SK-MEL-5 (cell line): ENCODE results near the gene GGN. TPM values are rescaled to one million over a fixed set of nuclear protein-coding genes. Genes with fewer than 3 reads are reported as not detected.
A peak's percentile ranks its signal among the peaks of the same experiment; 100 is the strongest.
"Not testable (repeated sequence)": the region's sequence is repeated elsewhere in the genome, so short reads cannot be mapped to it uniquely, and the experiment has no call there.

Experiments
- DNase-seq: peaks from one replicate; pipeline ENCODE4 v3.0.0-alpha.2; 2016; ENCODE audit warnings: low read depth, low spot score
- in situ Hi-C: cut with HindIII; loops from 2 replicates; pipeline ENCODE4 v1.10.0; 2016; ENCODE audit warnings: low sequenced_read_pairs, high pct_unique_total_duplicates, low pct_unique_long_range_greater_than_20kb
- total RNA-seq: library from RNA; depleted of rRNA; stranded (reverse); fragments of >200 nt; shearing (Covaris generic); gene quantifications from 2 replicates; pipeline ENCODE4 v1.2.3, GENCODE V29; 2014

GGN gene
- total RNA-seq, 1 experiment from 2014 or later: not detected

DNA sequence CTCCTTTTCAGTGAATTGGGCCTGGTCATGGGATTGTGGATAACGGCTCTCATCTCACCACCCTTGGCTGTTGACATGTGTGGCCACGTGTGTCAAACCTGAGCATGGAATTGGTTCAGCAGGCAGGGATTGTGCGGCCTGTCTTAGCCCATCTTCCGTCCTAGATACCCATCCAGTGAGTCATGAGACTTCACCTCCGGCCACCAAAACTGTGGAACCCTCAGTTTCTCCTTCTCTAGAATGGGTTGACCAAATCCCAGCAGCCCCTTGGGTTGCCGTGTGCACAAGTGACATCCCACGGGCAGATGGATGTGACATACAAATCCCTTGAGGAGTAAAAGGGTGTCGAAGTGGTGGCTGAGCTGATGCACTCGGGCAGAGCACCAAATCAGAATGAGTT, 6.7 kb downstream of the GGN start:
- in situ Hi-C loops: no loop called here
- DNase-seq: no peak

- no peak for DNase-seq
Measured at GRCh38 chr19:38378866-38379265, 9.0 kb downstream of the GGN start.

GRCh38 chr19:38377052-38377451, 10.8 kb downstream of the GGN start:
- in situ Hi-C loops: no loop called here
- DNase-seq: no peak

More at GRCh38 chr19:38378866-38379265, 9.0 kb downstream of the GGN start:
- in situ Hi-C loops: no loop called here

GRCh38 chr19:38376576-38376975, 11.3 kb downstream of the GGN start:
- in situ Hi-C loops: no loop called here
- DNase-seq: no peak

DNA sequence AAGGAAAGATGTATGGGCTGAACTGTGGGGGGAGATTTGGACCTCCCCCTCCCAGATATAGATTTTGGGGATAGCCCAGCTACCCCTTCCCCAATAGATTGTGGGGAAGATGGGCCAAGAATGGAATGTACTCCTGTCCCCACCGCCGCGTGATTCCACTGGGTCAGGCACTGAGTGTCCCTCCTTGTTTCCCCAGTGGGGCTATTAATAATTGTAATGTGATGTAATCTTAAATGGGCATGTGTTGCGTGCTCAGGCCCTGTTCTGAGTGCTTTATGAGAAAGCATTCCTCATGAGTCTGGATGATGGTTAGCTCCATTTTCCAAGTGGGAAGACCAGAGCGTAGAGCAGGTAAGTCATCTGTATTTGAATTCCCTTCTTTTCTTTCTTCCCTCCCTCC, 12.1 kb downstream of the GGN start:
- in situ Hi-C loops: no loop called here
- DNase-seq: peak; percentile 12

GRCh38 chr19:38375098-38375493, 12.7 kb downstream of the GGN start:
- in situ Hi-C loops: no loop called here
- DNase-seq: no peak

DNA sequence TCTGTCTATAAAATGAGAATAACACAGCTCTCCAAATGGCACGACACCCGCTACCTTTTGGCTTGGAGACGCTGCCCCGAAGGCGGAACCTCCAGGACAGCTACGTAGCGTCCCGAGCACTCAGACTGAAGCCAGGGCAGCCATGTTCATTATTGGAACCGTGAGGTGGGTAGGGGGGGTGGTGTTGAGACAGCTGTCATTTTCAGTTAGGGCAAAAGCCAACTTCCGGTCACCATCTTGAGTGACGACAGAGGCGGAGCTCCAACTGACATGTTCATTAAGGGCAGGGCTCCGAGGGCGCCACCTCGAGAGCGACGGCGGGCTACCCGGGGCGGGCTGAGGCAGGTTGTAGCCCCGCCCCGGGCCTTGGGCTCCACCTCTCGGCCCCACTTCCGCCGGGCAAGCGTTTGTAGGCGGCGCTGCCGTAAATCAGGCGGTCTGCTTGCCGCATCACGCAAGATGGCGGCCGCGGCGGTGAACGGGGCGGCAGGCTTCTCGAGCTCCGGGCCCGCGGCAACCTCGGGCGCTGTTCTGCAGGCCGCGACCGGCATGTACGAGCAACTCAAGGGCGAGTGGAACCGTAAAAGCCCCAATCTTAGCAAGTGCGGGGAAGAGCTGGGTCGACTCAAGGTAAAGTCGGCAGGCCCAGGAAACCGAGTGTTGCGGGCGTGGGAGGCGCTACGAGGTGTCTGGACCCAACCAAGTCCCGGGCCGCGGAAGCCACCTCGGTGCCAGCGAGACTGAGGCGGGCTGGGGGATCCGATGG, 13.3 kb downstream of the GGN start, which contains the start of gene PSMD8:
Gene PSMD8 (plus strand): TSS at position 240 of the 766 bp plus-strand sequence. CDS start 31 bp downstream, at position 271.
- in situ Hi-C loops: no loop called here
- DNase-seq: peak; percentile 99

DNA sequence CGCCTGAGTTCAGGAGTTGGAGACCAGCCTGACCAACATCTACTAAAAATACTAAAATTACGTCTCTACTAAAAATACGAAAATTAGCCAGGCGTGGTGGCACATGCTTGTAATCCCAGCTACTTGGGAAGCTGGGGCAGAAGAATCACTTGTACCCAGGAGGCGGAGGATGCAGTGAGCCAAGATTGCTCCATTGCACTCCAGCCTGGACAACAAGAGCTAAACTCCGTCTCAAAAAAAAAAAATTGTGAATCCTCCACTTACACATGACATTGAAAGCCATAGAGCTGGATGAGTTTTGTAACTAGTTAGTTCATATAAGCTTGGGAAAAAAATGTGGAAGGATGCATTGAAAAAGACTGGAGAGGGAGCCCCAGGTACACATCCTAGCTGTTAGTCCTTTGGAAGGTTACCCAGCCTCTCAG, 13.9 kb downstream of the GGN start:
- no peak for DNase-seq
- in situ Hi-C loops: no loop called here

- DNase-seq: no peak
- in situ Hi-C loops: no loop called here
Measured at GRCh38 chr19:38371081-38371480, 16.8 kb downstream of the GGN start.

DNA sequence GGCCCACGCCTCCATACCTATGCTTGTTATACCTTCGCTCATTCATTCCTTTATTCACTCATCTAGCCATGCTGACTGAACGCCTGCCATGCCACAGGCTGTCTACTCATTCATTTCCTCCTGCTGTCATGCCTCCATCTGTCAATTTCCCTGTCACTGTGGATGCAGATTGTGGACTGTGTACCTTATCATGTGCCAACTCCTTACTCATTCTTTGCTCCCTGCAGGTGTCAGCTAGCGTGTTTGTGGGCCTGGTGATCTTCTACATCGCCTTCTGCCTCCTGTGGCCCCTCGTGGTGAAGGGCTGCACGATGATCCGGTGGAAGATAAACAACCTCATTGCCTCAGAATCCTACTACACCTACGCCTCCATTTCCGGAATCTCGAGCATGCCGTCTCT, 17.5 kb downstream of the GGN start:
- DNase-seq: no peak
- in situ Hi-C loops: no loop called here

DNA sequence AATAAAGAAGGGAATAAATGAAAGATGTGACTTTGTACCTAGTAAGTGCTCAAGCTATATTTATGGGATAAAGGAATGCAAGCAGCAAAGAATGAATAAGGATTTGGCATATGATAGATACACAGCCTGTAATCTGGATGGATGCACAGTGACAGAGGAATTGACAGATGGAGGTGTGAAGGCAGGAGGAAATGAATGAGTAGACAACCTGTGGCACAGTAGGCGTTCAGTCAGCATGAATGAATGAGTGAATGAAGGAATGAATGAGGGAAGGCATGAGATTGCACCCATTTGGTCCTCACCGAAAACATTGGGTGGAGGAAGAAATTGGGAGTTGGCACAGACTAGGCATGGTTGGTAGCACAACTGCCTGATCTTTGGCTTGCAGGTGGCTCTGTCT, 18.2 kb downstream of the GGN start:
- in situ Hi-C loops: no loop called here
- no peak for DNase-seq

GRCh38 chr19:38367041-38367440, 20.8 kb downstream of the GGN start:
- no peak for DNase-seq
- in situ Hi-C loops: no loop called here

DNA sequence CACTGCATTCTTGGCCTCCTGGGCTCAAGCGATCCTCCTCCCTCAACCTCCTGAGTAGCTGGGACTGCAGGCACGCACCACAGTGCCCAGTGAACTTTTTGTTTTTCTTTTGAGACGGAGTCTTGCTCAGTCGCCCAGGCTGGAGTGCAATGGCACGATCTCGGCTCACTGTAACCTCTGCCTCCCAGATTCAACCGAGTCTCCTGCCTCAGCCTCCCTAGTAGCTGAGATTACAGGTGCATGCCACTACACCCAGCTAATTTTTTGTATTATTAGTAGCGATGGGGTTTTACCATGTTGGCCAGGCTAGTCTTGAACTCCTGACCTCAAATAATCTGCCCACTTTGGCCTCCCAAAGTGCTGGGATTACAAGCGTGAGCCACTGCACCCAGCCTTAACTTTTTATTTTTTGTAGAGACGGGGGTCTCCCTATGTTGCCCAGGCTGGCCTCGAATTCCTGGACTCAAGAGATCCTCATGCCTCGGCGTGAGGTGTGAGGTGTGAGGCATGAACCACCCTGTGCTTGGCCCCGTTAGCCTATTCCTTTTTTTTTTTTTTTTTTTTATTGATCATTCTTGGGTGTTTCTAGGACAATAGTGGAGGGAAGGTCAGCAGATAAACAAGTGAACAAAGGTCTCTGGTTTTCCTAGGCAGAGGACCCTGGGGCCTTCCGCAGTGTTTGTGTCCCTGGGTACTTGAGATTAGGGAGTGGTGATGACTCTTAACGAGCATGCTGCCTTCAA, 24.7 kb downstream of the GGN start:
- in situ Hi-C loops, DNase-seq: not testable (repeated sequence)

DNA sequence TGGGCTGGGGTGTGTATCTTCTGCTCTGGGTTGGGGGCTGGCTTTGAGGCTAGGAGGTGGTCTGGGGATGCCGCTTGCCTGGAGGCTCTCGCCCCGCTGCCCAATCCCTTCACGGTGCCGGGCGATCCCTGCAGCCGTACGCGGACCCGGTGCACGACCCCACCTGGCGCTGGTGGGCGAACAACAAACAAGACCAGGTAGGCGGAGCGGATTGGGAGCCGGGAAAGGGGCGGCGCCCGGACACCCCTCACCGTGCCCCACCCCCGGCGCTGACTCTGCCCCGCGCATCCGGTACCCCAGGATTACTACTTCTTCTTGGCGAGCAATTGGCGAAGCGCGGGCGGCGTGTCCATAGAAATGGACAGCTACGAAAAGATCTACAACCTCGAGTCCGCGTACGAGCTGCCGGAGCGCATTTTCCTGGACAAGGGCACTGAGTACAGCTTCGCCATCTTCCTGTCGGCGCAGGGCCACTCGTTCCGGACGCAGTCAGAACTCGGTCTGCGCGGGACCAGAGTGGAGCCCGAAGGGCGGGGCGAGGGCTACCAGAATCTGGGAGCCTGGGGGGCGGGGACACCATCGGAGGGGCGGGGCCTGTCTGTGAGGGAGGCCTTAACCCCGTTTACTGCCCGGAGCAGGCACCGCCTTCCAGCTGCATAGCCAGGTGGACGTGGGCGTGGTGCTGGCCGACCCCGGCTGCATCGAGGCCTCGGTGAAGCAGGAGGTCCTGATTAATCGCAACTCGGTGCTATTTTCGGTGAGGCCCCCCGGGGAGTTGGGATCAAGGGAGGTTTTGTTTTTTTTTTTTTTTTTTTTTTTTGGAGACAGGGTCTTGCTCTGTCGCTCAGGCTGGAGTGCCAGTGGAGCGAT, 25.5 kb downstream of the GGN start:
- DNase-seq: peak; percentile 77
- in situ Hi-C loops: no loop called here

DNA sequence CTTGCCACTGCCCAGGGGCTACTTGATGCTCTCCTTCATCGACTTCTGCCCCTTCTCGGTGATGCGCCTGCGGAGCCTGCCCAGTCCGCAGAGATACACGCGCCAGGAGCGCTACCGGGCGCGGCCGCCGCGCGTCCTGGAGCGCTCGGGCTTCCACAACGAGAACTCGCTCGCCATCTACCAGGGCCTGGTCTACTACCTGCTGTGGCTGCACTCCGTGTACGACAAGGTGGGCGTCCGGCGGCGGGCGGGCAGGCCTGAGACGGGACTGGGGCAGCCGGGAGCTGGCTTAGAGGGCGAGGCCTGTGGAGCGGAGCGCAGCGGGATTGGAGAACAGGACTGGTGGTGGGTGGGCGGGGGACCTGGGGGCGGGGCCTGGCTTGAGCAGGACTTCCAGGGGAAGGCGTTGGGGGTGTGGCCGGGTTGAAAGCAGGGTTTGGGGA, 26.2 kb downstream of the GGN start:
- peak; percentile 83 for DNase-seq
- in situ Hi-C loops: no loop called here

DNA sequence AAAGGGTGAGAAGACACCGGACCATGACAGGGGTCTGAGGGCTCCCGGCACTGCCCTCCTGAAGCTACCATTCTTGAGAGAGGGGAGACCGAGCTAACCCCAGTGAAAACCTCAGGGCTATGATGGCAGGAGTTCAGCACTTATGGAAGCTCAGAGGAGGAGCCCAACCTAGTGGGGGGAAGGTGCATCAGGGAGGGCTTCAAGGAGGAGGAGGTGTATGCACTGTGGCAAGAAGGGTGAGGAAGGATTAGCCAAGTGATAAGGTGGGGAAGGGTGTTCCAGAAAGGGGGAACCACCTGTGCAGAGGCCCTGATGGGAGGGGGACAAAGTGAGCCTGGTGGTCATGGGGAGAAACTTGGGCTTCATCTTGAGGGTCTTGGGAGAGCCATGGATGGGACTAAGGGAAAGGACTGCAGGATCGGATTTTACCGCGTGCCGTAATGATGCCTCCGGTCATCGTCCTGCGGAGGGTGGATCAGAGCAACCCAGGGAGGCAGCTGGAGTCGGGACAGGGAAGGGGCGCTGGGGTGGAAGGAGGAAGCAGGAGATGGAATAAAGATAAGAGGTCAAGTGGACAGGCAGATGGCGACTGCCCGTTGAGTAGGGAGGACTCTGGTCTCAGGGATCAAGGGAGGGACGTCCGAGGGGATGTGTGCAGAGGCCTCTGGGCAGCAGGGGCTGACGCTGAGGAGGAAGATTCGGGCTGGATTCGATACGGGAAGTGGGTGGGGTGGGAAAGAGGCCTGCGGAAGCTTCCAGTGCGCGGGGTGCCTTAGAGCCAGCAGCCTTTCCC, 26.8 kb downstream of the GGN start:
- in situ Hi-C loops: no loop called here
- no peak for DNase-seq

- no peak for DNase-seq
- in situ Hi-C loops: no loop called here
Measured at GRCh38 chr19:38360351-38360750, 27.5 kb downstream of the GGN start.
